ENCODE data around the gene RNF26.
A peak's percentile ranks its signal among the peaks of the same experiment; 100 is the strongest.

The RNF26 gene

DNA sequence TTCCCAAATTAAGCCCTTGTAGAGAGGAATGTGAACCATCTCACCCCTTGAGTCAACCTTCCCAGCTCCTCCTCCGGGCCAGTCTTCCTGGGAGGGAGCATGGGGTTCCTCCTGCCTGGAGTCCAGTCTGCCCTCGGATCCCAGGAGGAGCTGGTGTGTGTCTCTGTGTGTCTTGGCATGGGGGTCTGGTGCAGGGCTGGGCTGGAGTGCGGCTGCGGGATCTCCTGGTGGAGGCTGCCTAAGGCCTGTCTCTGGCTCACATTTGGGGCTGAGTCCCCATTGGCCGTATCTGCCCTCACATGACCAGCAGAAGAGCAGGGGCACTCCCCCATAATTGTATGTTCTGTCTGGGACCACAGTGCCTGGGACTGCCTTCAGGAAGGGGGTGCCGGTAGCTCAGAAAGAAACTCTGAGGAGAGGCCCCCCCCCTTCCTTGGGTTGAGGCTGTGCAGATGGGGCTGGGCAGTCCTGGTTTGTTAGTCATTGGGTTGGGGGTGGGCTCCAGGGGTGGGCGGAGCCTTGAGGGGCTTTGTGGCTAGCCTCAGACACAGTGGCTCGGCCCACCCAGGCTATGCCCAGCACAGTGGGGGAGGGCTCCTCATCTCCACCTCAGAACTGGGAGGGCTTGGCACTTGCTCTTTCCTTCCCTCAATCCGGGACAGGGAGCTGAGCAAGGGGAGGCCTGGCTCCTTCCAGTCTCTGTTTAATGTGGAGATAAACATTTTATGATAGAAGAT is 3.4 kb downstream of the RNF26 start:
- no peak for DNase-seq

DNA sequence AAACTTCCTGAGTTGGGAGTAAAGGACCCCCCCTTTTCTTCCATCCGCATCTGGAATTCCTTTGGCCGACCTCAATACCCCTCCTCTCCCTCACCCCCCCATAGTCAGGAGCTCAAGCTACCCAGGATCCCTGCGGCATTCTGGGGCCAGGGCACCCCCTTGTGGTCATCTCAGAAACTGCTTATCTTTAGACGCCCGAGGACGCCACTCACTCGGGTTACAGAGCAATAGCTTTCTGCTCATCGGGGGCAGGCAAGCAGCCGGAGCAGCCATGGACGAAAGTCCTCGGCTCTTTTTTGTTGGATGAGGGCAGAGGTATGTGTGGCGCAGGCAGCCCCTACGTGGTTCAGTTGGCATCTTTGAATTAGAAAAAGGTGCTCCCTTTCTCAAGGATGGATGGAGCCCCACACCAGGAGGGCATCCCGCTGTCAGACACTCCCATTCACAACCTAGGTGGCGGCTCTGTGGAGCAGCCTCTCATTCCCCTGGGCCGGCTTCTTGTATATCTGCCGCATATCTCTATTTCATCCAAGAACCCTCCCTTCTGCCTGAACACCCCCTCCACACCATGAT is 4.1 kb downstream of the RNF26 start:
- DNase-seq: peak; percentile 64

DNA sequence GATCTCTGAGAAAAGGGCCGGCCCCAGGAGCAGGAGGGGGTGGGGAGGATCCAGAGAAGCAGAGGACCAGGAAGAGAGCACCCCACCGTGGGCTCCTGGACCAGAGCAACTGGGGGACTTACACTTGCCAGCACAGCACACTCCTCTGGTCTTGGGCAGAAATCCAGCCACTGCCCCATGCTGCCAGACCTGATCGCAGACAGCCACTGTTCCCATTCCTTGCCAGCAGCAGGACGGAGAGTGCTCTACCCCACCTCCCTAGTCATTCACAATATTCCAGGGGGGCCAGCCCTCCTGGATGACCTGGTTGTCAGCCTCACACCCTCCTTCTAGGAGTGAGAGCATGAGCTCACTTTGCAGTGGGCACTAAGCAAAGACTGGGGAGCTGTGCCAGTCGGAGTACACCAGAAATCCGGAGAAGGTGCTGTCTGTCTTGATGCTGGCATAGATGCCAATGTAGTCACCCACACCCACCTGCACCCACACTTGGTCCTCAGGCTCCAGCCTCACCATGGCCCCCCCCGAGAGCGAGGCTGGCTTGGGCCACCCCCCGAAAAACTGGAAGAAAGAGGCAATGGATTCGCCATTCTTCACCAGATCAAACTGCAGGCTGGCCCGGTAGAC is 4.8 kb downstream of the RNF26 start:
- no peak for DNase-seq

DNA sequence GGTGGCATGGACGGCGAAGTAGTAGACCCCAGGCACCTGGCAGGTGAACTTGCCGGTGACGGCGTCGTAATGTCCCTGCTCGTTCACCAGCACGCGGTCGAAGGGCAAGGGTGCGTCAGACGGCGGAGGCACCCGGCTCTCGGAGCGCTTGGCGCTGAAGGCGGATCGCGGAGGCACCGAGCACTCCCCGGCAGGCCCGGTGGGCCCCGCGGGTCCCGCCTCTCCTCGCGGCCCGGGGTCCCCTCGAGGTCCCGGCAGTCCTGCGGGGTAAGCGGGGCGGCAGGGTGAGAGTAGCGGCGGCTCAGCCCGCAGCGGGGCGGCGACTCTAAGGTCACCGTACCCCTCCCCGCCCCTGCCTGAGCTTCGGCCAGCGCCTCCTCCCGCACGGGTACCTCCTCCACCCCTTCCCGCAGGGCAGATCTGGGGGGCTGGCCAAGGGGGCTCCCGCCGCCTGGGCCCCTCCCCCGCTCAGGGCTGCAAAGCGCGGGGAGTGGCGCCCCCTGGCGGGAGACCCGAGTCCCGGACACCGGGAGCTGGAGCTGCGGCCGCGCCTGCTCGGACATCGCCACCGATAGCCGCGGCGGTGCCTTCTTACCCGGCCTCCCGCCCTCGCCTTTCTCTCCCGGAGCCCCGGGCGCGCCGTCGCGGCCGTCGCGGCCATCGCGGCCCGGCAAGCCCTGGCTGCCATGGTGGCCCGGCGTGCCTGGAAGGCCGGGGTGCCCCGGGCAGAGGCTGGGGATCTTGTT is 5.4 kb downstream of the RNF26 start:
- no peak for DNase-seq

- DNase-seq: no peak
Observed at GRCh38 chr11:119340335-119341221, 6.3 kb downstream of the RNF26 start, which contains the start of gene C1QTNF5. C1QTNF5 (minus strand) TSS chr11:119340883; CDS start chr11:119340397, 486 bp downstream.

- DNase-seq: no peak
Observed at GRCh38 chr11:119341222-119342022, 7.1 kb downstream of the RNF26 start.

DNA sequence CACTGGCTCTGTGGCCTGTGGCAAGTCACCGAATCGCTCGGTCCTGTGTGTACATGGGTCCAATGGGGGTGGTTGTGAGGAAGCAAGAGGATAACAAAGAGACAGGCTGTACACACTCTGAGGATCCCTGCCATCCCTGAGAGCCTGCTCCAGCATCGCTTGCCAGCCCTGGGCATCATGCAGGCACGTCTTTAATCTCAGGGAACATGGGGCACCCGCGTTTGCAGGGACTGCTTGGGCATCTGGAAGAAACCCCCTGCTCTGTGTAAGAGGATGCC is 7.6 kb downstream of the RNF26 start:
- no peak for DNase-seq

DNA sequence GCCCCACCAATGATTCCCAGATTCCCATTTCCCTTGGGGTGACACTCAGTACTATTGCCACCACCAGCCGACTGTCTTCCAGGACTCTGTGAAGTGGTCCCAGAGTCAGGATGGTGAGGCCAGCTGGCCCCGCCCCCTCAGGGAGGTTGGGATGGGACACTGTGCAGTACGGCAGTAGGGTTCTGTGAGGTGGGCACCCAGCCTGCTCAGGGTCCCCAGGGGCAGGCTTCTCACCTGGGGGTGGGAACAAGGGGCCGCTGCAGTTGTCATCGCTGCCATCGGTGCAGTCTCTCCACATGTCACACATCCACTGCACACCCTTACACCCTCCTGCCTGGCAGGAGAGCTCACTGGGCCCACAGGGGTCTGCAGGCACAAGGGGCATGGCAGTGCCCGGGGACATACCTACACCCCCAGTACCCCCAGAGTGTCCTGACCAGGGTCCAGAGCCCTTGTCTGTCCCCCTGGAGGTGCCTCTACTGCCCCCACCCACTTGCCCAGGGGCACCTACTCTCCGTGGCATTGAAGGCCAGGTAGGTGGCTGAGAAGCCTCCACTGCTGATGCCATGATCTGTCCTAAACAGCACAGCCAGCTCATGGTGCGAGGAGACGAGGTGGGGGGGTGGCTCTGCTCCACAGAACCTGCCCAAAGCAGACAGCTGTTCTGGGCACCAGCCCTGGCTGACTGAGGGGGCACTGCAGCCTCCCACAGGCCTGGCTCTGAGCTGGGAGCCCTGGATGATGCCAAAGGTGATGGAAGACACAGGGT is 8.2 kb downstream of the RNF26 start:
- no peak for DNase-seq

- no peak for DNase-seq
Observed at GRCh38 chr11:119343726-119344125, 9.4 kb downstream of the RNF26 start.

GRCh38 chr11:119344291-119345010 is 10.1 kb downstream of the RNF26 start:
- DNase-seq: no peak

DNA sequence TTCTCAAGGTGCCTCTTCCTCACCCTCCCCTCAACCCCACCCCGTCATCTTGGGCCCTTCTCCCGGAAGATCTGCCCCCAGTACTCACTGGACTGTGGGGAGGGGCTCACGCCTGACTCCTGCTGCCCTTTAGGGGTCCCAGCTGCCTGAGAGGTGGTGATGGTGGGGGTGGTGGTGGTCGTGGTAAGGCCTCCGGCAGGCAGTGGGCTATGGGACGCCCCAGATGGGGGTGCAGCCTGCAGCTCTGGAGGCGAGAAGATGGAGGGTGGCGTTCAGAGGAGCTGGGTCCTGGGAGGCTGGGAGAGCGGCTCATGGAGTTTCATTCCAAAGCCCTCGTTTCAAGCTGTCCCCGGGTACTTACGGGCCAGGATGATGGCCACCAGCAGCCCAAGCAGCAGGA is 11.4 kb downstream of the RNF26 start:
- no peak for DNase-seq

DNA sequence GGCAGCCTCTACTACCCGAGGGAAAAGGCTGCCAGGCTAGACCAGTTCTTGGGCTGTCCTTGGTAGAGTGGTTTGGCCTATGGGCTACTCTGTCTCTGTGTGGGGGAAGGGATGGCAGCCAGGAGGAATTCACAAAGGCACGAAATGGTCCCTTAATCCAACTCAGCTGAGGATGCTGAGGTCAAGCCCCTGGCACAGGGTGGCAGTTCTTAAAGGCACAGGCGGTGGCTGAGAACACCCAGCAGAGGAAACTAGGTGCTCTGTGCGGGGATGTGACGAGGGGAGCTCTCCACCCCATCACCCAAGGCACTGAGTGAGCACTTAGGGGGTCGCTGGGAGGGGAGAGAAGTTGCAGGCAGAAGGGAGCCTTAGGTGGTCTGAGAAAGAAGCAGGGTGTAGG is 12.3 kb downstream of the RNF26 start, which contains the start of gene MFRP:
TSS of gene MFRP (minus strand) at position 101 of the 400 bp plus-strand sequence. CDS start 192 bp downstream, outside the sequence.
- DNase-seq: no peak

GRCh38 chr11:119347242-119347641 is 12.9 kb downstream of the RNF26 start:
- no peak for DNase-seq

DNA sequence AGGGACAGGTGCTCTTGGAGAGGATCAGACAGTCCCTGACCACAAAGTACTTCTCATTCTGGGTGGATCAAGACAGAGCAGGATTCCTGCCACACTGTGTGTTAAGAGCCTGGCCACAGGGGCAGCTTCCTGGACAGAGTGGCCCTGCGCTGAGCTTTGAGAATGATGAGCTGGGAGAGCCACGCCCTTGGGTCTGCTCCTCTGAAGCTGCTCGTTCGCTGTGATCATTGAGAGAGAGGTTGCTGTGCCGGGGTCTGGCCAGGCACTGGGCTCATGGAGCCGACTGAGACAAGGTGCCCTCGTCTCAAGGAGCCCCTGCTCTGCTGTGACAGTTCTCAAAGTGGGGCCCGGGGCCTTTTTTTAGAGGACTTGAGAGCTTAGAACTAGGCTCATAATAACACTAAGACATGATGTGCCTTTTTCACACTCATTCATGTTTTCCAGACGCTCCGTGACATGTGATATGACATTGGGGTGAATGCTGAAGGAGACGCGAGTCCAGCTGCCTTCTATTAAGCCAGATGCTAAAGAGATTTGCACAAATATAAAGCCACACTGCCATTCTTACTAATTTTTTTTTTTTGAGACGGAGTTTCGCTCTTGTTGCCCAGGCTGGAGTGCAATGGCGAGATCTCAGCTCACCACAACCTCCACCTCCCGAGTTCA is 13.7 kb downstream of the RNF26 start:
- DNase-seq: no peak

DNA sequence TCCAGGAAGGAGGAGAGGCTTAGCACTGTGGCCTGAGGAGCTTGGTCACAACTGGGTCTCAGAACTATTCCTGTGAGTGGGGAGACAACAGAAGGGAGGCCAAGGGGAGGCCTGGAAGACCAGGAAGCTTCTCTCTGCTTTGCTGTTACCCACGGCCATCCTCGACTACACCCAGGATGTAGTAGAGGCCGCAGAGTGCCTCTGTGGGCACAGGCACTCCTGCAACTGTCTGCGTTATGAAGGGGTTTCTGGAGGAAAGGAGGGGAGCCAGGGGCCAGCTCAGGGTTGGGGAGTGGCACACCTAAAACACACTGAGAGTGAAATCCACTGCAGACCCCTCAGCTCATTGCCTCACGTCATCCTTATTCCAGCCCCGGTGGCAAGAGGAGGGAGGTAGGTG is 16.0 kb downstream of the RNF26 start:
- no peak for DNase-seq

- DNase-seq: no peak
Observed at GRCh38 chr11:119351232-119351631, 16.9 kb downstream of the RNF26 start.

DNA sequence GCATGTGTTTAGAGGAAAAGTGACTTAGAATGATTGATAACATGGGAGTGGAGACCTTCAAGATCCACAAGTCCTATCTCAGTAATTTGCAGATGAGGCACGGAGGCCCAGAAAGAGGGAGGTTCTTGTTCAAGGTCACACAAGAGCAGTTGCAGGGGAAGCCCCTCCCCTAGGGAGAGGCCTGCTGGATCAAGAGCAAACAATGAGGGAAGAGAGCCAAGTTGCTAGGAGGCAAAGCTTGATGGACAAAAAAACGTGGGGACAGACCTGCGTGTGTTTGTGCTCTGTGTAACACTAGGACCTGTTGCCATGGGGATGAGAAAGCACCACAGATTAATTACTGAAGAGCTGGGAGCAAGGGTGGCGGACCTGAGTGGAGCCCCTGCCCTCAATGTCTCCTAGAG is 18.5 kb downstream of the RNF26 start:
- no peak for DNase-seq

DNA sequence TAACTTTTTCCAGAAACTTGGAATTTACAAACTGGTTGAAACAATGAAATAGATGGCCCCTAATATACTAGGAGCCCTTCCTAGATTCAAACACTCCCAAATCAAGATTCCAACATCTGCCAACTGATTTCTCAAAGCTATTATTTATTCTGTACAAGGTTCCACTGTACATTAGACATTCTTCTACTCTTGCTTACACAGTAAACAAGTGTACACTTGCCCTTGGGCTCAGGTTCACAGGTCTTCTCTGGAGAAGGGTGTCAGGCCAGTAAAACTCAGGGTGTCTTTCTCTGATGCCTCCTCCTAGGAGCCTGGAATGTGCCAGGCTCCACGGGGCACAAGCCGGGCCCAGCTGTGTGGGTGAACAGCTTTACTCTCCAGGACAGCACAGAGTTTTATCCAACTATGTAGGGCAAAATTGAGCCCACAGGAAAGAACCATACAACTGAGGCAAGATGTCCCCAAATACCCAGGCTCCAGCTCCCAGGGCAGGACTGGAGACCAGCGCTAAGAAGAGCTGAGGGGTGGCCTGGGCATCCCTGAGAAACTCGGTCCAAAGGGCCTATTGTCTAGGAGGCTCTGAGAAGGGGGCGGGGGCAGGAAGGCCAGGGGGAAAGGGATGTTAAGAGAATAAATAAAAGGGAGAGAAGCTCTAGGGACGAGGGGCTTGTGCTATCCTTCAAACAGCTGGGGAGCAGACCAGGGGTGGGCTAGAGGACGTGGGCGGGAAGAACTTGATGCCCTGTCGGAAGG is 20.9 kb downstream of the RNF26 start:
- DNase-seq: no peak
